ENCODE data around the gene ZMIZ1.

The ZMIZ1 gene

GRCh38 chr10:79247373-79248137 lies 178.8 kb downstream of the ZMIZ1 start:
- DNase-seq (ENCODE audit: extremely low spot score, insufficient read length, low read depth) (no peak), FAIRE-seq (no peak)

GRCh38 chr10:79248341-79249185 lies 179.8 kb downstream of the ZMIZ1 start:
- FAIRE-seq: peak; percentile 91
- no peak for DNase-seq (ENCODE audit: extremely low spot score, insufficient read length, low read depth)

GRCh38 chr10:79249186-79250121 lies 180.7 kb downstream of the ZMIZ1 start:
- peak; percentile 98 for FAIRE-seq
- DNase-seq (ENCODE audit: extremely low spot score, insufficient read length, low read depth): no peak

- DNase-seq (ENCODE audit: extremely low spot score, insufficient read length, low read depth) (no peak), FAIRE-seq (no peak)
Measured at GRCh38 chr10:79250259-79250658, 181.5 kb downstream of the ZMIZ1 start.

GRCh38 chr10:79252450-79252849 lies 183.7 kb downstream of the ZMIZ1 start:
- DNase-seq (ENCODE audit: extremely low spot score, insufficient read length, low read depth): no peak
- no peak for FAIRE-seq

- no peak for FAIRE-seq
Measured at GRCh38 chr10:79252971-79253370, 184.2 kb downstream of the ZMIZ1 start.

GRCh38 chr10:79253704-79254103 lies 184.9 kb downstream of the ZMIZ1 start:
- no peak for FAIRE-seq
- DNase-seq (ENCODE audit: extremely low spot score, insufficient read length, low read depth): no peak

More at GRCh38 chr10:79252971-79253370, 184.2 kb downstream of the ZMIZ1 start:
- no peak for DNase-seq (ENCODE audit: extremely low spot score, insufficient read length, low read depth)

GRCh38 chr10:79254333-79255006 lies 185.7 kb downstream of the ZMIZ1 start:
- no peak for DNase-seq (ENCODE audit: extremely low spot score, insufficient read length, low read depth)

GRCh38 chr10:79255007-79255507 lies 186.3 kb downstream of the ZMIZ1 start:
- FAIRE-seq (peak; percentile 48), DNase-seq (ENCODE audit: extremely low spot score, insufficient read length, low read depth) (no peak)

More at GRCh38 chr10:79254333-79255006, 185.7 kb downstream of the ZMIZ1 start:
- peak; percentile 36 for FAIRE-seq

- FAIRE-seq (no peak), DNase-seq (ENCODE audit: extremely low spot score, insufficient read length, low read depth) (no peak)
Measured at GRCh38 chr10:79256264-79256806, 187.6 kb downstream of the ZMIZ1 start.

- DNase-seq (ENCODE audit: extremely low spot score, insufficient read length, low read depth) (no peak), FAIRE-seq (no peak)
Measured at GRCh38 chr10:79258894-79259293, 190.1 kb downstream of the ZMIZ1 start.

GRCh38 chr10:79259834-79260233 lies 191.1 kb downstream of the ZMIZ1 start:
- FAIRE-seq (no peak), DNase-seq (ENCODE audit: extremely low spot score, insufficient read length, low read depth) (no peak)

GRCh38 chr10:79260811-79261740 lies 192.3 kb downstream of the ZMIZ1 start:
- FAIRE-seq (no peak), DNase-seq (ENCODE audit: extremely low spot score, insufficient read length, low read depth) (no peak)

- DNase-seq (ENCODE audit: extremely low spot score, insufficient read length, low read depth) (no peak), FAIRE-seq (no peak)
Measured at GRCh38 chr10:79262131-79262530, 193.4 kb downstream of the ZMIZ1 start.

- FAIRE-seq (peak; percentile 64), DNase-seq (ENCODE audit: extremely low spot score, insufficient read length, low read depth) (no peak)
Measured at GRCh38 chr10:79262959-79263746, 194.4 kb downstream of the ZMIZ1 start.

GRCh38 chr10:79263939-79264338 lies 195.2 kb downstream of the ZMIZ1 start:
- DNase-seq (ENCODE audit: extremely low spot score, insufficient read length, low read depth) (no peak), FAIRE-seq (no peak)

- FAIRE-seq (peak; percentile 9), DNase-seq (ENCODE audit: extremely low spot score, insufficient read length, low read depth) (no peak)
Measured at GRCh38 chr10:79264942-79265341, 196.2 kb downstream of the ZMIZ1 start.
